A549 (cell line): ENCODE data around the gene PDE1C. TPM values are rescaled to one million over a fixed set of nuclear protein-coding genes. Genes with fewer than 3 reads are reported as not detected.

Experiments
- ATAC-seq, 2 experiments: fragments of 200-7000 bp in 1 of 2; fragments of >200 bp in 1 of 2; cut with Nextera tagmentation in 1 of 2; cut with Tn5 transposase in 1 of 2; 3 replicates each; pipeline versions ENCODE4 v1.8.0 to v1.9.1; 2018 to 2020; ENCODE audit warnings: mild to moderate bottlenecking in 1 of 2, moderate library complexity in 1 of 2
- CTCF ChIA-PET: fragments of 300-600 bp; sonication (Branson Sonifier 250); formaldehyde crosslinking; extraction: SDS; loops from one replicate; lab custom pipeline; 2021; ENCODE audit warnings: antibody characterized with exemption, inconsistent platforms; lab: Yijun Ruan, JAX
- POLR2A ChIA-PET: fragments of 350-600 bp; formaldehyde crosslinking; extraction: SDS; loops from one replicate; lab custom pipeline; 2021; ENCODE audit warnings: antibody characterized with exemption, inconsistent platforms; lab: Yijun Ruan, JAX
- DNase-seq, 2 experiments: peaks; one replicate each; pipeline versions ENCODE4 v3.0.0 to v3.0.0-alpha.2; 2011 to 2016; ENCODE audit warnings: low read depth in 1 of 2, low spot score in 1 of 2
- FAIRE-seq: peaks from 2 replicates; lab custom pipeline; 2011; peaks lifted over from hg19 to GRCh38; lab: Jason Lieb, UNC
- H3K27ac ChIP-seq, 2 experiments: fragments of >200 bp; sonication (Bioruptor Twin); formaldehyde crosslinking; 3 replicates each; pipeline ENCODE4 v1.5.1; 2016 to 2017
- H3K4me1 ChIP-seq: fragments of >200 bp; sonication (Bioruptor Twin); formaldehyde crosslinking; 3 replicates; pipeline ENCODE4 v1.6.1; 2016
- H3K4me2 ChIP-seq: fragments of >200 bp; sonication (Bioruptor Twin); formaldehyde crosslinking; 3 replicates; pipeline ENCODE4 v1.6.1; 2016
- H3K4me3 ChIP-seq: fragments of >200 bp; sonication (Bioruptor Twin); formaldehyde crosslinking; 3 replicates; pipeline ENCODE4 v1.5.1; 2016
- H3K9me3 ChIP-seq: fragments of >200 bp; sonication (Bioruptor Twin); formaldehyde crosslinking; 3 replicates; pipeline ENCODE4 v1.6.1; 2016
- ATOH8 ChIP-seq: fragments of 250-450 bp; sonication (Bioruptor Pico); IDR thresholded peaks from 2 replicates; pipeline ENCODE4 v1.5.0; 2020; ENCODE audit warnings: low read depth, mild to moderate bottlenecking, moderate library complexity
- BHLHE40 ChIP-seq: IDR thresholded peaks from 2 replicates; pipeline ENCODE4 v1.6.1; 2012; ENCODE audit warnings: low read depth, low read length, inconsistent platforms
- EHF ChIP-seq: fragments of 250-450 bp; sonication (Bioruptor Pico); IDR thresholded peaks from 2 replicates; pipeline ENCODE4 v1.5.0; 2020; ENCODE audit warnings: mild to moderate bottlenecking
- ESRRA ChIP-seq: fragments of 150-350 bp; IDR thresholded peaks from 2 replicates; pipeline ENCODE4 v1.6.1; 2014; ENCODE audit warnings: mild to moderate bottlenecking, low read length, borderline replicate concordance
- FOSB ChIP-seq: fragments of 250-450 bp; sonication (Bioruptor Pico); IDR thresholded peaks from 2 replicates; pipeline ENCODE4 v1.5.0; 2020; ENCODE audit warnings: mild to moderate bottlenecking, moderate library complexity
- HDAC2 ChIP-seq: fragments of 200-600 bp; sonication (generic); IDR thresholded peaks from 2 replicates; pipeline ENCODE4 v1.6.1; 2016
- HEYL ChIP-seq: fragments of 250-450 bp; sonication (Bioruptor Pico); IDR thresholded peaks from 2 replicates; pipeline ENCODE4 v1.8.0; 2021; ENCODE audit warnings: mild to moderate bottlenecking, moderate library complexity
- HMGXB4 ChIP-seq: fragments of 250-450 bp; sonication (Bioruptor Pico); IDR thresholded peaks from 2 replicates; pipeline ENCODE4 v1.5.0; 2021; ENCODE audit warnings: mild to moderate bottlenecking, moderate library complexity, borderline replicate concordance
- HOXA7 ChIP-seq: fragments of 250-450 bp; sonication (Bioruptor Pico); IDR thresholded peaks from 2 replicates; pipeline ENCODE4 v1.5.0; 2020; ENCODE audit warnings: mild to moderate bottlenecking, moderate library complexity
- JUN ChIP-seq, 2 experiments: fragments of >200 bp; sonication (Bioruptor Twin); formaldehyde crosslinking; IDR thresholded peaks; 2 replicates in 1 of 2; 3 replicates in 1 of 2; pipeline ENCODE4 v1.6.1; 2016 to 2017
- JUNB ChIP-seq: fragments of >200 bp; sonication (Bioruptor Twin); formaldehyde crosslinking; IDR thresholded peaks from 2 replicates; pipeline ENCODE4 v1.6.1; 2016
- MAFK ChIP-seq: fragments of 450-650 bp; IDR thresholded peaks from 2 replicates; pipeline ENCODE4 v1.6.1; 2014; ENCODE audit not compliant: partially characterized antibody
- NR3C1 ChIP-seq: fragments of >200 bp; sonication (Bioruptor Twin); formaldehyde crosslinking; IDR thresholded peaks from 3 replicates; pipeline ENCODE4 v1.6.1; 2017
- POLR2A ChIP-seq: IDR thresholded peaks from 2 replicates; pipeline ENCODE4 v1.6.1; 2012; ENCODE audit warnings: mild to moderate bottlenecking, low read length
- RARB ChIP-seq: fragments of 250-450 bp; sonication (Bioruptor Pico); IDR thresholded peaks from 2 replicates; pipeline ENCODE4 v1.8.0; 2021; ENCODE audit warnings: mild to moderate bottlenecking, moderate library complexity
- RFX5 ChIP-seq: fragments of 450-650 bp; IDR thresholded peaks from 2 replicates; pipeline ENCODE4 v1.7.1; 2014; ENCODE audit warnings: antibody characterized with exemption, mild to moderate bottlenecking, moderate library complexity
- SMC3 ChIP-seq: fragments of >200 bp; sonication (Bioruptor Twin); formaldehyde crosslinking; IDR thresholded peaks from 3 replicates; pipeline ENCODE4 v1.6.1; 2018; ENCODE audit warnings: inconsistent platforms
- TFCP2L1 ChIP-seq: fragments of 250-450 bp; sonication (Bioruptor Pico); IDR thresholded peaks from 2 replicates; pipeline ENCODE4 v1.5.0; 2021; ENCODE audit warnings: mild to moderate bottlenecking
- ZC3H11A ChIP-seq: fragments of 450-650 bp; IDR thresholded peaks from 2 replicates; pipeline ENCODE4 v1.6.1; 2014; ENCODE audit warnings: antibody characterized with exemption, mild to moderate bottlenecking
- ZNF302 ChIP-seq: fragments of 250-450 bp; sonication (Bioruptor Pico); IDR thresholded peaks from 2 replicates; pipeline ENCODE4 v1.9.0; 2021; ENCODE audit warnings: inconsistent platforms, mild to moderate bottlenecking, moderate library complexity
- WGBS: methylation state at CpG from one replicate; pipeline ENCODE4 v1.1.6; 2017; ENCODE audit errors: missing lambda C conversion rate; 5-methylcytosine and 5-hydroxymethylcytosine counted together
- polyA plus RNA-seq, 4 experiments: library from polyadenylated mRNA; depleted of rRNA in 3 of 4; stranded (reverse); fragments of >200 nt; fragmentation: RNase III in 1 of 4; extraction: RNeasy Plus Mini Kit Qiagen cat#74134 plus additional on column Dnase treatment in 1 of 4; gene quantifications; 2 replicates in 3 of 4; 3 replicates in 1 of 4; pipeline ENCODE4 v1.2.3, GENCODE V29; 2011 to 2017
- TF ChIP-seq, protein P1 (sequence below): fragments of 200-600 bp; sonication (generic); IDR thresholded peaks from 2 replicates; pipeline ENCODE4 v1.6.1; 2016; ENCODE audit warnings: antibody characterized with exemption, mild to moderate bottlenecking, moderate library complexity
- TF ChIP-seq, protein P2 (sequence below): IDR thresholded peaks from 2 replicates; pipeline ENCODE4 v1.6.1; 2012
- TF ChIP-seq, protein P3 (sequence below): fragments of >200 bp; sonication (Bioruptor Twin); formaldehyde crosslinking; IDR thresholded peaks from 2 replicates; pipeline ENCODE4 v1.6.1; 2016

Gene PDE1C
- polyA plus RNA-seq, 2 of the 4 experiments (the other 2 are of a cell fraction) = 8.0 to 11.0 TPM

GRCh38 chr7:32053204-32053603, 17.0 kb downstream of the PDE1C start (continued):
- TF ChIP-seq, protein P1, sequence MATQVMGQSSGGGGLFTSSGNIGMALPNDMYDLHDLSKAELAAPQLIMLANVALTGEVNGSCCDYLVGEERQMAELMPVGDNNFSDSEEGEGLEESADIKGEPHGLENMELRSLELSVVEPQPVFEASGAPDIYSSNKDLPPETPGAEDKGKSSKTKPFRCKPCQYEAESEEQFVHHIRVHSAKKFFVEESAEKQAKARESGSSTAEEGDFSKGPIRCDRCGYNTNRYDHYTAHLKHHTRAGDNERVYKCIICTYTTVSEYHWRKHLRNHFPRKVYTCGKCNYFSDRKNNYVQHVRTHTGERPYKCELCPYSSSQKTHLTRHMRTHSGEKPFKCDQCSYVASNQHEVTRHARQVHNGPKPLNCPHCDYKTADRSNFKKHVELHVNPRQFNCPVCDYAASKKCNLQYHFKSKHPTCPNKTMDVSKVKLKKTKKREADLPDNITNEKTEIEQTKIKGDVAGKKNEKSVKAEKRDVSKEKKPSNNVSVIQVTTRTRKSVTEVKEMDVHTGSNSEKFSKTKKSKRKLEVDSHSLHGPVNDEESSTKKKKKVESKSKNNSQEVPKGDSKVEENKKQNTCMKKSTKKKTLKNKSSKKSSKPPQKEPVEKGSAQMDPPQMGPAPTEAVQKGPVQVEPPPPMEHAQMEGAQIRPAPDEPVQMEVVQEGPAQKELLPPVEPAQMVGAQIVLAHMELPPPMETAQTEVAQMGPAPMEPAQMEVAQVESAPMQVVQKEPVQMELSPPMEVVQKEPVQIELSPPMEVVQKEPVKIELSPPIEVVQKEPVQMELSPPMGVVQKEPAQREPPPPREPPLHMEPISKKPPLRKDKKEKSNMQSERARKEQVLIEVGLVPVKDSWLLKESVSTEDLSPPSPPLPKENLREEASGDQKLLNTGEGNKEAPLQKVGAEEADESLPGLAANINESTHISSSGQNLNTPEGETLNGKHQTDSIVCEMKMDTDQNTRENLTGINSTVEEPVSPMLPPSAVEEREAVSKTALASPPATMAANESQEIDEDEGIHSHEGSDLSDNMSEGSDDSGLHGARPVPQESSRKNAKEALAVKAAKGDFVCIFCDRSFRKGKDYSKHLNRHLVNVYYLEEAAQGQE = no peak
- TF ChIP-seq TFCP2L1 (no peak), JUNB (no peak)
- TF ChIP-seq, protein P2, sequence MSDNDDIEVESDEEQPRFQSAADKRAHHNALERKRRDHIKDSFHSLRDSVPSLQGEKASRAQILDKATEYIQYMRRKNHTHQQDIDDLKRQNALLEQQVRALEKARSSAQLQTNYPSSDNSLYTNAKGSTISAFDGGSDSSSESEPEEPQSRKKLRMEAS = no peak
- TF ChIP-seq, protein P3, sequence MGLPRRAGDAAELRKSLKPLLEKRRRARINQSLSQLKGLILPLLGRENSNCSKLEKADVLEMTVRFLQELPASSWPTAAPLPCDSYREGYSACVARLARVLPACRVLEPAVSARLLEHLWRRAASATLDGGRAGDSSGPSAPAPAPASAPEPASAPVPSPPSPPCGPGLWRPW = no peak

DNA sequence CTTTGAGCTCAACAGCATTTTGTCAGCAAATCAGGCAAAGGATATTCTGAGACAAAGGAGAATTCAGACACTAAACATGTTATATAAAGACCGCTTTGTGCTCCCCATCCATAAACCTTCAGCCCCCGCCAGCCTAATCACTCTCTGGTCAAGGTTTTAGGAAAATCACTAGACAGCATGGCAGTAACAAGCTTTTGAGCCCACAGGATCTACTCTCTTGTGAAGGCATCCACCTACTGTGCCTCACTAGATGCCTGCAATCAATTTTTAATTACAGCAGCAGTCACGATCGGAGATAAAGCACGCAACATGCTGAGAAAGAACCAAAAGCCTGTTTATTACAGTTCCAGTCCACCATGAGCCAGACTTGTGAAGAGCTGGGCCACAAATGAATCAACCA, 19.1 kb downstream of the PDE1C start:
- 98% methylated on average over 5 of the region's 5 CpGs for WGBS
- no peak for DNase-seq
- POLR2A ChIA-PET = no interaction called here
- Histone ChIP-seq H3K9me3 (no peaks in the 10 kb centered on the region), H3K4me3 (no peak overlapping the region), H3K4me1 (peaks cover 36% of the 10 kb centered on the region), H3K27ac (no peak overlapping the region), H3K4me2 (no peak overlapping the region)
- CTCF ChIA-PET = interaction anchor here (1.3 to 1.8 kb wide), 5 partner anchors 8 to 307 kb away, joined by 3 to 5 read pairs (median 5); no protein-coding TSS in a partner anchor
- no peak for TF ChIP-seq HDAC2
- TF ChIP-seq, protein P1 = no peak
- TF ChIP-seq HOXA7 (CRISPR knock-in tag) = no peak
- TF ChIP-seq ZC3H11A = no peak
- no peak for ATAC-seq
- no peak for FAIRE-seq

DNA sequence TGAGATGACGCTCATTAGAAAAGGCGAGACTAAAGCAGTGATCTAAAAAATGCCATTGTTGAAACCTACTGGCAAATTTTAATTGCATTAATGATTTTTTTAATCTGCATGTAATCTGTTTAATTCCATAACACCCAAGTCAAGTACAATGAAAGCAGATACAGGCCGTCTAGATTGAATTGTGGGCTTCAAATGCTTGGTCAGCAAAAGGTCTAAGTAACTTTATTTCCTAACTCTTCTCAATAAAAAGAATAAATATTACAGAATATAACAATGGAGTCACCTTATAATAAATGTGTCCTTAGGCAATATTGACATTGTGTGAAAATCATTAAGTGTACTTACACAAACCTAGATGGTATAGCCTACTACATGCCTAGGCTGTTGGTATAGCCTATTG, 20.6 kb downstream of the PDE1C start:
- TF ChIP-seq MAFK (peak; percentile 77), FOSB (CRISPR knock-in tag) (no peak), JUN (IDR thresholded peaks at IDR 0.05) (no peak)
- no peak for DNase-seq
- Histone ChIP-seq H3K4me1 (peaks cover 52% of the 10 kb centered on the region), H3K4me2 (peak overlapping the region; percentile 68), H3K4me3 (no peak overlapping the region), H3K9me3 (no peaks in the 10 kb centered on the region), H3K27ac (peak overlapping the region in 1 of 2 experiments; percentile 81; a peak in 3 of 6 replicates)
- no peak for FAIRE-seq
- ChIA-PET POLR2A (no interaction called here), CTCF (interaction anchor here (1.1 to 2.0 kb wide), 3 partner anchors 9 to 235 kb away, joined by 3 to 5 read pairs (median 3); no protein-coding TSS in a partner anchor)
- WGBS = 64% methylated on average over 3 of the region's 3 CpGs
- ATAC-seq = no peak

DNA sequence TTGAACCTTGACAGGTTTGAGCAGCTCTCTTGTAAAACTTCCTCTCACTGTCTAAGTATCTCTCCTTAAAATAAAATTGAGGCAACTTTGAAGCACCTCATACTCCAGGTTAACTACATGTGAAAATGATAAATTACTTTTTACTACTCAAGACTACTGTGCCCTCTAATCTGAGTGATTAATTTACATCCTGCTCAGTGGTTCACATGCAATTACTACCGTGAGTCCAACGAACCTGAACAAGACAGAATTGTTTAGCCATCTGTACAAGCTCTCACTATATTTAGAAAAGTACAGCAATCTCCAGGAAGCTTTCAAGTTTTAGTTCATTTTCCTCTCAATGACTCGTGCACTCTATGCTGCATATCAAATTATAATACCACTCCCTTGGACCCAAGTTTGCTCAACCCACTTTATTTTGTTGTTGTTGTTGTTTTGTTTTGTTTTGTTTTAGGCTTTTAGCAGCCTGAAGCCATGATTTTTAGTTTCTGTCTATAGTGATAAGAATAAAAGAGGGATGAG, 21.2 kb downstream of the PDE1C start:
- FAIRE-seq = no peak
- no peak for ATAC-seq
- H3K4me2 ChIP-seq = peak overlapping the region; percentile 68
- peaks cover 57% of the 10 kb centered on the region for H3K4me1 ChIP-seq
- WGBS = 59% methylated on average over 3 of the region's 3 CpGs
- no peak for DNase-seq
- ChIA-PET POLR2A (no interaction called here), CTCF (interaction anchor here (1.1 to 2.0 kb wide), 2 partner anchors 155 to 234 kb away, joined by 3 to 5 read pairs; no protein-coding TSS in a partner anchor)
- no peak overlapping the region for H3K4me3 ChIP-seq
- no peaks in the 10 kb centered on the region for H3K9me3 ChIP-seq
- H3K27ac ChIP-seq = peak overlapping the region; percentile 81
- TF ChIP-seq ATOH8 (CRISPR knock-in tag) = no peak
- TF ChIP-seq ESRRA = no peak
- no peak for TF ChIP-seq HEYL (CRISPR knock-in tag)
- no peak for TF ChIP-seq NR3C1
- TF ChIP-seq RARB (CRISPR knock-in tag) = no peak
- no peak for TF ChIP-seq HMGXB4
- no peak for TF ChIP-seq RFX5
- TF ChIP-seq SMC3 = no peak
- no peak for TF ChIP-seq BHLHE40
- TF ChIP-seq EHF (CRISPR knock-in tag) = no peak
- TF ChIP-seq ZNF302 (CRISPR knock-in tag) = no peak
- no peak for TF ChIP-seq POLR2A
